ENCODE results near the gene IRF2.

DNA sequence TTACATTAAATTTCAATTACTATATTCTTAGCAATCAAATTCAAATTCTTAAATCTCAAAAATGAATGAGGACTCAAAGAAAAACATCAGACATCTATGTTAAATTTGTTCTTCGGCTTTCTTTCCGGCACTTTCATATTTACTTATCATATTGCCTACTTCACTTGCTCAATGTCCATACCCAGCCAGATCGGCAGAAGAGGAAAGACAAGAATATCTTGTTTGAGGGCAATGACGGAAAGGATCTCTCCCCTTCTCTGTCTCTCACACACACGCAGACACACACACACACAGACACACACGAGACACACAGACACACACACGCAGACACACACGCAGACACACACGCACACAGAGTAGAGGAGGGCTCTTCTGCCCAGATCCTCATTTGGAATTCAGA lies 13.2 kb upstream of the IRF2 start:
- TF ChIP-seq RAD21 (conservative IDR thresholded peaks at IDR 0.05), result no peak
- TF ChIP-seq EZH2 (IDR thresholded peaks at IDR 0.05; ENCODE audit: borderline replicate concordance, insufficient read depth, low read length, poor library complexity, severe bottlenecking), result no peak
- no peak for TF ChIP-seq TAF1 (IDR thresholded peaks at IDR 0.05; ENCODE audit: low read depth)
- TF ChIP-seq, protein P1, sequence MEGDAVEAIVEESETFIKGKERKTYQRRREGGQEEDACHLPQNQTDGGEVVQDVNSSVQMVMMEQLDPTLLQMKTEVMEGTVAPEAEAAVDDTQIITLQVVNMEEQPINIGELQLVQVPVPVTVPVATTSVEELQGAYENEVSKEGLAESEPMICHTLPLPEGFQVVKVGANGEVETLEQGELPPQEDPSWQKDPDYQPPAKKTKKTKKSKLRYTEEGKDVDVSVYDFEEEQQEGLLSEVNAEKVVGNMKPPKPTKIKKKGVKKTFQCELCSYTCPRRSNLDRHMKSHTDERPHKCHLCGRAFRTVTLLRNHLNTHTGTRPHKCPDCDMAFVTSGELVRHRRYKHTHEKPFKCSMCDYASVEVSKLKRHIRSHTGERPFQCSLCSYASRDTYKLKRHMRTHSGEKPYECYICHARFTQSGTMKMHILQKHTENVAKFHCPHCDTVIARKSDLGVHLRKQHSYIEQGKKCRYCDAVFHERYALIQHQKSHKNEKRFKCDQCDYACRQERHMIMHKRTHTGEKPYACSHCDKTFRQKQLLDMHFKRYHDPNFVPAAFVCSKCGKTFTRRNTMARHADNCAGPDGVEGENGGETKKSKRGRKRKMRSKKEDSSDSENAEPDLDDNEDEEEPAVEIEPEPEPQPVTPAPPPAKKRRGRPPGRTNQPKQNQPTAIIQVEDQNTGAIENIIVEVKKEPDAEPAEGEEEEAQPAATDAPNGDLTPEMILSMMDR (IDR thresholded peaks at IDR 0.05; ENCODE audit: poor library complexity, severe bottlenecking), result no peak
- TF ChIP-seq POLR2AphosphoS5 (IDR thresholded peaks at IDR 0.05), result no peak
- no peak for TF ChIP-seq EP300 (conservative IDR thresholded peaks at IDR 0.05; ENCODE audit: poor library complexity, severe bottlenecking)
- no peak for TF ChIP-seq MXI1 (conservative IDR thresholded peaks at IDR 0.05; ENCODE audit: poor library complexity, severe bottlenecking)
- TF ChIP-seq, protein P2, sequence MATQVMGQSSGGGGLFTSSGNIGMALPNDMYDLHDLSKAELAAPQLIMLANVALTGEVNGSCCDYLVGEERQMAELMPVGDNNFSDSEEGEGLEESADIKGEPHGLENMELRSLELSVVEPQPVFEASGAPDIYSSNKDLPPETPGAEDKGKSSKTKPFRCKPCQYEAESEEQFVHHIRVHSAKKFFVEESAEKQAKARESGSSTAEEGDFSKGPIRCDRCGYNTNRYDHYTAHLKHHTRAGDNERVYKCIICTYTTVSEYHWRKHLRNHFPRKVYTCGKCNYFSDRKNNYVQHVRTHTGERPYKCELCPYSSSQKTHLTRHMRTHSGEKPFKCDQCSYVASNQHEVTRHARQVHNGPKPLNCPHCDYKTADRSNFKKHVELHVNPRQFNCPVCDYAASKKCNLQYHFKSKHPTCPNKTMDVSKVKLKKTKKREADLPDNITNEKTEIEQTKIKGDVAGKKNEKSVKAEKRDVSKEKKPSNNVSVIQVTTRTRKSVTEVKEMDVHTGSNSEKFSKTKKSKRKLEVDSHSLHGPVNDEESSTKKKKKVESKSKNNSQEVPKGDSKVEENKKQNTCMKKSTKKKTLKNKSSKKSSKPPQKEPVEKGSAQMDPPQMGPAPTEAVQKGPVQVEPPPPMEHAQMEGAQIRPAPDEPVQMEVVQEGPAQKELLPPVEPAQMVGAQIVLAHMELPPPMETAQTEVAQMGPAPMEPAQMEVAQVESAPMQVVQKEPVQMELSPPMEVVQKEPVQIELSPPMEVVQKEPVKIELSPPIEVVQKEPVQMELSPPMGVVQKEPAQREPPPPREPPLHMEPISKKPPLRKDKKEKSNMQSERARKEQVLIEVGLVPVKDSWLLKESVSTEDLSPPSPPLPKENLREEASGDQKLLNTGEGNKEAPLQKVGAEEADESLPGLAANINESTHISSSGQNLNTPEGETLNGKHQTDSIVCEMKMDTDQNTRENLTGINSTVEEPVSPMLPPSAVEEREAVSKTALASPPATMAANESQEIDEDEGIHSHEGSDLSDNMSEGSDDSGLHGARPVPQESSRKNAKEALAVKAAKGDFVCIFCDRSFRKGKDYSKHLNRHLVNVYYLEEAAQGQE (IDR thresholded peaks at IDR 0.05; ENCODE audit: borderline replicate concordance), result no peak
